B cell (primary cell): ENCODE data around the gene MPZL2.

ENCODE experiments used
- EZH2 ChIP-seq: IDR thresholded peaks from 2 replicates; pipeline ENCODE4 v1.6.1; 2012; ENCODE audit warnings: borderline replicate concordance, low read depth, mild to moderate bottlenecking, moderate library complexity, low read length; ENCODE audit not compliant: insufficient read depth, poor library complexity, severe bottlenecking
- TF ChIP-seq, protein P1 (sequence below): fragments of 200-600 bp; IDR thresholded peaks from one replicate; pipeline ENCODE4 v1.8.0; 2022; ENCODE audit warnings: antibody characterized with exemption, mild to moderate bottlenecking

DNA sequence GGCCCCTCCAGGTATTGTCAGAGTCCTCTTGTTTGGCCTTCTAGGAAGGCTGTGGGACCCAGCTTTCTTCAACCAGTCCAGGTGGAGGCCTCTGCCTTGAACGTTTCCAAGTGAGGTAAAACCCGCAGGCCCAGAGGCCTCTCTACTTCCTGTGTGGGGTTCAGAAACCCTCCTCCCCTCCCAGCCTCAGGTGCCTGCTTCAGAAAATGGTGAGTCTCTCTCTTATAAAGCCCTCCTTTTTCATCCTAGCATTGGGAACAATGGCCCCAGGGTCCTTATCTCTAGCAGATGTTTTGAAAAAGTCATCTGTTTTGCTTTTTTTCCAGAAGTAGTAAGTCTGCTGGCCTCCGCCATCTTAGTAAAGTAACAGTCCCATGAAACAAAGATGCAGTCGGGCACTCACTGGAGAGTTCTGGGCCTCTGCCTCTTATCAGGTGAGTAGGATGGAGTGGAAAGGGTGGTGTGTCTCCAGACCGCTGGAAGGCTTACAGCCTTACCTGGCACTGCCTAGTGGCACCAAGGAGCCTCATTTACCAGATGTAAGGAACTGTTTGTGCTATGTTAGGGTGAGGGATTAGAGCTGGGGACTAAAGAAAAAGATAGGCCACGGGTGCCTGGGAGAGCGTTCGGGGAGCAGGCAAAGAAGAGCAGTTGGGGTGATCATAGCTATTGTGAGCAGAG, 40.6 kb upstream of the MPZL2 start, which contains the start of gene CD3E:
- TF ChIP-seq, protein P1, sequence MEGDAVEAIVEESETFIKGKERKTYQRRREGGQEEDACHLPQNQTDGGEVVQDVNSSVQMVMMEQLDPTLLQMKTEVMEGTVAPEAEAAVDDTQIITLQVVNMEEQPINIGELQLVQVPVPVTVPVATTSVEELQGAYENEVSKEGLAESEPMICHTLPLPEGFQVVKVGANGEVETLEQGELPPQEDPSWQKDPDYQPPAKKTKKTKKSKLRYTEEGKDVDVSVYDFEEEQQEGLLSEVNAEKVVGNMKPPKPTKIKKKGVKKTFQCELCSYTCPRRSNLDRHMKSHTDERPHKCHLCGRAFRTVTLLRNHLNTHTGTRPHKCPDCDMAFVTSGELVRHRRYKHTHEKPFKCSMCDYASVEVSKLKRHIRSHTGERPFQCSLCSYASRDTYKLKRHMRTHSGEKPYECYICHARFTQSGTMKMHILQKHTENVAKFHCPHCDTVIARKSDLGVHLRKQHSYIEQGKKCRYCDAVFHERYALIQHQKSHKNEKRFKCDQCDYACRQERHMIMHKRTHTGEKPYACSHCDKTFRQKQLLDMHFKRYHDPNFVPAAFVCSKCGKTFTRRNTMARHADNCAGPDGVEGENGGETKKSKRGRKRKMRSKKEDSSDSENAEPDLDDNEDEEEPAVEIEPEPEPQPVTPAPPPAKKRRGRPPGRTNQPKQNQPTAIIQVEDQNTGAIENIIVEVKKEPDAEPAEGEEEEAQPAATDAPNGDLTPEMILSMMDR, result no peak
- no peak for TF ChIP-seq EZH2
